Stimulated activated CD4-positive, alpha-beta T cell treated with anti-CD3 and anti-CD28 coated beads, Interleukin-1b, Interleukin-23, amount 100 ng/mL, for 4 hours (primary cell): Measurements from ENCODE around the gene UBE2E2.
"Not testable (repeated sequence)": the region's sequence is repeated elsewhere in the genome, so short reads cannot be mapped to it uniquely, and the experiment has no call there.

Experiments used
- DNase-seq, 2 donors: peaks; one replicate each; pipeline ENCODE4 v3.0.0-alpha.2; 2020; ENCODE audit warnings: low read depth in 2 of 2

Gene UBE2E2

GRCh38 chr3:23588547-23588946 is 385.4 kb downstream of the UBE2E2 start:
- no peak for DNase-seq

- no peak for DNase-seq
Measured at GRCh38 chr3:23589602-23590001, 386.5 kb downstream of the UBE2E2 start.

- no peak for DNase-seq
Measured at GRCh38 chr3:23590424-23591273, 387.5 kb downstream of the UBE2E2 start.

GRCh38 chr3:23591374-23591773 is 388.2 kb downstream of the UBE2E2 start:
- DNase-seq: no peak

GRCh38 chr3:23592961-23593931 is 390.1 kb downstream of the UBE2E2 start:
- DNase-seq: no peak

- no peak for DNase-seq
Measured at GRCh38 chr3:23594066-23594465, 390.9 kb downstream of the UBE2E2 start.

- DNase-seq: no peak
Measured at GRCh38 chr3:23594894-23595670, 392.0 kb downstream of the UBE2E2 start.

- no peak for DNase-seq
Measured at GRCh38 chr3:23595851-23596250, 392.7 kb downstream of the UBE2E2 start.

GRCh38 chr3:23600167-23600871 is 397.2 kb downstream of the UBE2E2 start:
- no peak for DNase-seq

GRCh38 chr3:23601091-23601822 is 398.1 kb downstream of the UBE2E2 start:
- no peak for DNase-seq

GRCh38 chr3:23602971-23603370 is 399.8 kb downstream of the UBE2E2 start:
- DNase-seq: no peak

GRCh38 chr3:23607184-23607847 is 404.2 kb downstream of the UBE2E2 start:
- DNase-seq: no peak

GRCh38 chr3:23608650-23609049 is 405.5 kb downstream of the UBE2E2 start:
- no peak for DNase-seq

GRCh38 chr3:23611737-23612295 is 408.7 kb downstream of the UBE2E2 start:
- no peak for DNase-seq

- no peak for DNase-seq
Measured at GRCh38 chr3:23612296-23612891, 409.3 kb downstream of the UBE2E2 start.

GRCh38 chr3:23615068-23615467 is 411.9 kb downstream of the UBE2E2 start:
- no peak for DNase-seq

- not testable (repeated sequence) for DNase-seq
Measured at GRCh38 chr3:23618475-23618874, 415.3 kb downstream of the UBE2E2 start.

- DNase-seq: no peak
Measured at GRCh38 chr3:23619705-23620637, 416.8 kb downstream of the UBE2E2 start.
